OCI-LY7 (cell line): ENCODE results near the gene DUSP7. TPM values are rescaled to one million over a fixed set of nuclear protein-coding genes. Genes with fewer than 3 reads are reported as not detected.

Experiments used
- BruUV-seq: library from RNA; stranded (reverse); fragments of 400-500 nt; replicated peaks from 2 replicates; lab custom pipeline; 2021; lab: Mats Ljungman, UMichigan
- CTCF ChIA-PET: fragments of 300-600 bp; sonication (Branson Sonifier 250); formaldehyde crosslinking; loops from one replicate; lab custom pipeline; 2022; ENCODE audit warnings: antibody characterized with exemption; ENCODE audit not compliant: unreplicated experiment; lab: Charles Lee
- POLR2A ChIA-PET: fragments of 300-600 bp; sonication (Branson Sonifier 250); formaldehyde crosslinking; loops from one replicate; lab custom pipeline; 2022; ENCODE audit warnings: antibody characterized with exemption; lab: Charles Lee
- DNase-seq: peaks from one replicate; pipeline ENCODE4 v3.0.0-alpha.2; 2015; ENCODE audit warnings: low spot score
- H2AFZ ChIP-seq: fragments of 200-600 bp; sonication (generic), shearing (Covaris generic); 2 replicates; pipeline ENCODE4 v1.6.1; 2014; ENCODE audit warnings: mild to moderate bottlenecking, antibody characterized with exemption, low read length, moderate library complexity
- H3K27ac ChIP-seq: fragments of 200-600 bp; sonication (generic); 2 replicates; pipeline ENCODE4 v1.5.1; 2014; ENCODE audit warnings: mixed run types, low read depth, mild to moderate bottlenecking, moderate library complexity, low read length, inconsistent platforms; ENCODE audit not compliant: poor library complexity, severe bottlenecking
- H3K36me3 ChIP-seq: fragments of 200-600 bp; sonication (generic); 2 replicates; pipeline ENCODE4 v1.6.1; 2014; ENCODE audit warnings: mild to moderate bottlenecking, antibody characterized with exemption, low read length, moderate library complexity, mixed read lengths; ENCODE audit not compliant: insufficient read depth
- H3K4me1 ChIP-seq: fragments of 200-600 bp; sonication (generic); 2 replicates; pipeline ENCODE4 v1.5.1; 2014; ENCODE audit warnings: mild to moderate bottlenecking, low read length; ENCODE audit not compliant: insufficient read depth, poor library complexity, severe bottlenecking
- H3K4me2 ChIP-seq: fragments of 200-600 bp; sonication (generic); 2 replicates; pipeline ENCODE4 v1.6.1; 2014; ENCODE audit warnings: mild to moderate bottlenecking, low read length
- H3K4me3 ChIP-seq: fragments of 200-600 bp; sonication (generic); 2 replicates; pipeline ENCODE4 v1.5.1; 2014; ENCODE audit warnings: mild to moderate bottlenecking, low read depth, low read length; ENCODE audit not compliant: poor library complexity, severe bottlenecking
- H3K79me2 ChIP-seq: fragments of 200-600 bp; sonication (generic); 2 replicates; pipeline ENCODE4 v1.6.1; 2016; ENCODE audit warnings: low read depth, mild to moderate bottlenecking, low read length, moderate library complexity, mixed read lengths; ENCODE audit not compliant: insufficient read depth
- H3K9me2 ChIP-seq: fragments of 200-600 bp; sonication (generic); 2 replicates; pipeline ENCODE4 v1.6.1; 2016; ENCODE audit warnings: mild to moderate bottlenecking, low read length, mixed read lengths; ENCODE audit not compliant: insufficient read depth
- H3K9me3 ChIP-seq: fragments of 200-600 bp; sonication (generic); 2 replicates; pipeline ENCODE4 v1.6.1; 2014; ENCODE audit warnings: mild to moderate bottlenecking, mixed run types, low read length, mixed read lengths
- H4K20me1 ChIP-seq: fragments of 200-600 bp; sonication (generic); 2 replicates; pipeline ENCODE4 v1.6.1; 2014; ENCODE audit warnings: mild to moderate bottlenecking, antibody characterized with exemption, low read length, moderate library complexity, mixed read lengths; ENCODE audit not compliant: insufficient read depth
- CTCF ChIP-seq: fragments of 200-600 bp; sonication (generic); conservative IDR thresholded peaks from 2 replicates; pipeline ENCODE4 v1.5.1; 2014; ENCODE audit warnings: mild to moderate bottlenecking, antibody characterized with exemption, low read length, moderate library complexity, mixed read lengths
- EZH2phosphoT487 ChIP-seq: fragments of 200-600 bp; sonication (generic); IDR thresholded peaks from 2 replicates; pipeline ENCODE4 v1.6.1; 2018; ENCODE audit warnings: low read depth, borderline replicate concordance, mild to moderate bottlenecking, mixed run types, antibody characterized with exemption, low read length, moderate library complexity, mixed read lengths
- intact Hi-C: fragments of 100-400 bp; cut with micrococcal nuclease; formaldehyde crosslinking; loops from one replicate; pipeline ENCODE4 v1.10.0; 2022; ENCODE audit not compliant: unreplicated experiment
- total RNA-seq, 2 experiments: library from RNA; depleted of rRNA in 1 of 2; stranded (reverse); fragments of >200 nt in 1 of 2; shearing (Covaris generic) in 1 of 2; gene quantifications; 2 replicates each; pipeline ENCODE4 v1.2.3, GENCODE V29; 2014 to 2022

The DUSP7 gene
- total RNA-seq, 2 experiments from 2014 or later = 11.4 to 14.4 TPM

- CTCF ChIA-PET = no interaction called here
- intact Hi-C loops = no loop called here
Measured at GRCh38 chr3:52072020-52072419, 15.6 kb upstream of the DUSP7 start.

GRCh38 chr3:52070724-52071621, 14.6 kb upstream of the DUSP7 start:
- intact Hi-C loops = no loop called here
- ChIA-PET POLR2A (no interaction called here), CTCF (no interaction called here)
- Histone ChIP-seq H3K4me2 (no peak overlapping the region), H3K9me3 (no peaks in the 10 kb centered on the region), H3K36me3 (peaks cover 12% of the 10 kb centered on the region; the same call in 1 of the 2 replicates), H4K20me1 (no peaks in the 10 kb centered on the region), H2AFZ (no peak overlapping the region), H3K79me2 (no peaks in the 10 kb centered on the region), H3K4me1 (no peaks in the 10 kb centered on the region), H3K4me3 (no peak overlapping the region), H3K9me2 (no peaks in the 10 kb centered on the region), H3K27ac (no peak overlapping the region)
- DNase-seq = no peak
- BruUV-seq = no TSS peak
- TF ChIP-seq EZH2phosphoT487 (no peak), CTCF (no peak)

More at GRCh38 chr3:52072020-52072419, 15.6 kb upstream of the DUSP7 start:
- Histone ChIP-seq H3K4me2 (no peak overlapping the region), H3K4me3 (no peak overlapping the region), H4K20me1 (no peaks in the 10 kb centered on the region), H3K79me2 (no peaks in the 10 kb centered on the region), H3K27ac (no peak overlapping the region), H3K9me3 (no peaks in the 10 kb centered on the region), H2AFZ (no peak overlapping the region), H3K9me2 (no peaks in the 10 kb centered on the region), H3K4me1 (no peaks in the 10 kb centered on the region), H3K36me3 (peaks cover 12% of the 10 kb centered on the region; the same call in 1 of the 2 replicates)
- TF ChIP-seq CTCF (no peak), EZH2phosphoT487 (no peak)
- no peak for DNase-seq
- no TSS peak for BruUV-seq
- POLR2A ChIA-PET = no interaction called here

GRCh38 chr3:52069855-52070254, 13.5 kb upstream of the DUSP7 start:
- intact Hi-C loops = no loop called here
- H3K9me3 ChIP-seq = no peaks in the 10 kb centered on the region
- H2AFZ ChIP-seq = no peak overlapping the region
- no peaks in the 10 kb centered on the region for H4K20me1 ChIP-seq
- H3K27ac ChIP-seq = no peak overlapping the region
- no peaks in the 10 kb centered on the region for H3K9me2 ChIP-seq
- H3K79me2 ChIP-seq = no peaks in the 10 kb centered on the region
- CTCF ChIA-PET = no interaction called here
- H3K36me3 ChIP-seq = peaks cover under 1% of the 10 kb centered on the region; the same call in 1 of the 2 replicates
- DNase-seq = no peak
- no peak overlapping the region for H3K4me3 ChIP-seq
- TF ChIP-seq CTCF (no peak), EZH2phosphoT487 (no peak)
- no TSS peak for BruUV-seq
- POLR2A ChIA-PET = no interaction called here
- no peak overlapping the region for H3K4me2 ChIP-seq
- no peaks in the 10 kb centered on the region for H3K4me1 ChIP-seq
